ENCODE measurements around the gene PSMD1.

The PSMD1 gene

GRCh38 chr2:231030725-231031124 lies 25.9 kb upstream of the PSMD1 start:
- no peaks in the 10 kb centered on the region for H3K9me3 ChIP-seq (ENCODE audit: control insufficient read depth, insufficient read depth, low read depth, low read length)
- TF ChIP-seq SP7 (tag by site-specific recombination; IDR thresholded peaks at IDR 0.05) (no peak), GLIS1 (tag by site-specific recombination; IDR thresholded peaks at IDR 0.05) (no peak), PRDM10 (tag by site-specific recombination; IDR thresholded peaks at IDR 0.05) (no peak), ZNF510 (tag by site-specific recombination; IDR thresholded peaks at IDR 0.05; ENCODE audit: insufficient replicate concordance) (no peak), ZNF488 (tag by site-specific recombination; IDR thresholded peaks at IDR 0.05) (no peak), ZNF433 (tag by site-specific recombination; IDR thresholded peaks at IDR 0.05; ENCODE audit: low read depth) (no peak), ZNF571 (tag by site-specific recombination; IDR thresholded peaks at IDR 0.05) (no peak), ZNF692 (tag by site-specific recombination; IDR thresholded peaks at IDR 0.05) (no peak), ZNF221 (tag by site-specific recombination; IDR thresholded peaks at IDR 0.05; ENCODE audit: borderline replicate concordance) (no peak), ZNF791 (tag by site-specific recombination; IDR thresholded peaks at IDR 0.05) (no peak), ZBTB8A (tag by site-specific recombination; IDR thresholded peaks at IDR 0.05) (no peak), ZNF664 (tag by site-specific recombination; IDR thresholded peaks at IDR 0.05) (no peak), TCF7L2 (IDR thresholded peaks at IDR 0.05; ENCODE audit: borderline replicate concordance, low read depth, low read length) (no peak), ZNF16 (tag by site-specific recombination; IDR thresholded peaks at IDR 0.05; ENCODE audit: low read depth) (no peak), ZBTB20 (tag by site-specific recombination; IDR thresholded peaks at IDR 0.05) (no peak), ZNF544 (tag by site-specific recombination; IDR thresholded peaks at IDR 0.05) (no peak), ZNF843 (tag by site-specific recombination; IDR thresholded peaks at IDR 0.05) (no peak)
- CTCF ChIA-PET: interaction anchor here (0.6 to 1.0 kb wide), 3 partner anchors 22 to 68 kb away, joined by 3 to 4 read pairs (median 3); no protein-coding TSS in a partner anchor
- no peaks in the 10 kb centered on the region for H3K36me3 ChIP-seq (ENCODE audit: control insufficient read depth in 2 of 2, insufficient read depth in 1 of 2, low read length in 2 of 2)
- POLR2A ChIA-PET: interaction anchor here (0.8 kb wide), 1 partner anchor 22 kb away, joined by 3 read pairs; no protein-coding TSS in a partner anchor
- no peak overlapping the region for H3K4me3 ChIP-seq (ENCODE audit: low read depth, low read length)
- no peak overlapping the region for H3K27ac ChIP-seq (ENCODE audit: extremely low read depth, low read depth, low read length)
- 0 out of 2 replicates have a peak, but pooled peaks cover 3% of the 10 kb centered on the region for H3K4me1 ChIP-seq (ENCODE audit: control insufficient read depth, insufficient read depth, low read length)

GRCh38 chr2:231032575-231033140 lies 24.0 kb upstream of the PSMD1 start:
- CTCF ChIA-PET: interaction anchor here (0.6 to 0.7 kb wide), 3 partner anchors 9 to 450 kb away, joined by 3 read pairs; no protein-coding TSS in a partner anchor
- no peaks in the 10 kb centered on the region for H3K36me3 ChIP-seq (ENCODE audit: control insufficient read depth in 2 of 2, insufficient read depth in 1 of 2, low read length in 2 of 2)
- TF ChIP-seq ZNF391 (tag by site-specific recombination; IDR thresholded peaks at IDR 0.05; ENCODE audit: borderline replicate concordance, low read depth) (no peak), ZSCAN18 (tag by site-specific recombination; IDR thresholded peaks at IDR 0.05) (no peak), PRDM10 (tag by site-specific recombination; IDR thresholded peaks at IDR 0.05) (no peak)
- no peaks in the 10 kb centered on the region for H3K9me3 ChIP-seq (ENCODE audit: control insufficient read depth, insufficient read depth, low read depth, low read length)
- POLR2A ChIA-PET: no interaction called here
- H3K27ac ChIP-seq (ENCODE audit: extremely low read depth, low read depth, low read length): no peak overlapping the region
- no peak overlapping the region for H3K4me3 ChIP-seq (ENCODE audit: low read depth, low read length)
- 0 out of 2 replicates have a peak, but pooled peaks cover 3% of the 10 kb centered on the region for H3K4me1 ChIP-seq (ENCODE audit: control insufficient read depth, insufficient read depth, low read length)
